GM12878 (cell line): ENCODE measurements around the gene HOXD3. TPM values are rescaled to one million over a fixed set of nuclear protein-coding genes. Genes with fewer than 3 reads are reported as not detected.

Experiments
- ATAC-seq: fragments of 200-7000 bp; cut with Tn5 transposase; 3 replicates; pipeline ENCODE4 v1.9.1; 2020; ENCODE audit warnings: mild to moderate bottlenecking, moderate library complexity
- BruUV-seq: library from RNA; stranded (reverse); fragments of 400-500 nt; replicated peaks from 2 replicates; lab custom pipeline; 2021; lab: Mats Ljungman, UMichigan
- CTCF ChIA-PET: fragments of 300-600 bp; sonication (Branson Sonifier 250); formaldehyde crosslinking; extraction: SDS; loops from one replicate; lab custom pipeline; 2021; ENCODE audit warnings: inconsistent platforms; lab: Yijun Ruan, JAX
- POLR2A ChIA-PET: fragments of 350-600 bp; formaldehyde crosslinking; extraction: SDS; loops from one replicate; lab custom pipeline; 2021; ENCODE audit warnings: inconsistent platforms; lab: Charles Lee
- RAD21 ChIA-PET: fragments of 300-600 bp; sonication (Branson Sonifier 250); formaldehyde crosslinking; loops from one replicate; lab custom pipeline; 2023; ENCODE audit warnings: antibody characterized with exemption; ENCODE audit not compliant: unreplicated experiment; lab: Charles Lee
- SMC1A ChIA-PET: fragments of 300-600 bp; sonication (Branson Sonifier 250); formaldehyde crosslinking; loops from one replicate; lab custom pipeline; 2023; ENCODE audit not compliant: unreplicated experiment, uncharacterized antibody; lab: Charles Lee
- DNase-seq: peaks from one replicate; pipeline ENCODE4 v3.0.0-alpha.2; 2011; ENCODE audit warnings: low read depth, low spot score
- FAIRE-seq: peaks from 3 replicates; lab custom pipeline; 2011; peaks lifted over from hg19 to GRCh38; lab: Jason Lieb, UNC
- H2AFZ ChIP-seq: 2 replicates; pipeline ENCODE4 v1.6.0; 2011; ENCODE audit warnings: low read depth, low read length, control low read depth; ENCODE audit not compliant: control insufficient read depth
- H3K27ac ChIP-seq: 2 replicates; pipeline ENCODE4 v1.5.1; 2011; ENCODE audit warnings: control low read depth; ENCODE audit not compliant: control insufficient read depth, insufficient read depth
- H3K27me3 ChIP-seq, 2 experiments: replicated peaks in 1 of 2; 2 replicates each; pipeline versions ENCODE4 v1.6.0 to v1.6.1; 2011; ENCODE audit warnings: low read length in 1 of 2; ENCODE audit not compliant: control insufficient read depth in 2 of 2, insufficient read depth in 2 of 2
- H3K36me3 ChIP-seq, 2 experiments: 2 replicates each; pipeline ENCODE4 v1.5.1; 2011; ENCODE audit warnings: low read length in 1 of 2; ENCODE audit not compliant: control insufficient read depth in 2 of 2, insufficient read depth in 2 of 2
- H3K4me1 ChIP-seq: 2 replicates; pipeline ENCODE4 v1.6.1; 2011; ENCODE audit warnings: mild to moderate bottlenecking, low read length, moderate library complexity, mixed read lengths; ENCODE audit not compliant: control insufficient read depth, insufficient read depth
- H3K4me2 ChIP-seq: 2 replicates; pipeline ENCODE4 v1.6.0; 2011; ENCODE audit warnings: control low read depth; ENCODE audit not compliant: control insufficient read depth, insufficient read depth
- H3K4me3 ChIP-seq: fragments of 200-600 bp; sonication (generic); 2 replicates; pipeline ENCODE4 v1.5.1; 2016
- H3K79me2 ChIP-seq: 2 replicates; pipeline ENCODE4 v1.6.0; 2011; ENCODE audit warnings: low read length; ENCODE audit not compliant: control insufficient read depth, insufficient read depth
- H3K9ac ChIP-seq: 2 replicates; pipeline ENCODE4 v1.8.0; 2011; ENCODE audit warnings: low read length, control low read depth, mixed read lengths; ENCODE audit not compliant: control insufficient read depth, insufficient read depth
- H3K9me3 ChIP-seq: replicated peaks from 3 replicates; pipeline ENCODE4 v1.5.1; 2011; ENCODE audit warnings: mild to moderate bottlenecking, low read length; ENCODE audit not compliant: control insufficient read depth, insufficient read depth
- H4K20me1 ChIP-seq: 2 replicates; pipeline ENCODE4 v1.6.0; 2011; ENCODE audit not compliant: control insufficient read depth, insufficient read depth
- GATAD2B ChIP-seq: fragments of 450-650 bp; conservative IDR thresholded peaks from 2 replicates; pipeline ENCODE4 v1.6.1; 2017; ENCODE audit warnings: low read depth, mild to moderate bottlenecking, moderate library complexity
- IKZF2 ChIP-seq, 2 experiments: fragments of 450-650 bp; IDR thresholded peaks; 2 replicates each; pipeline ENCODE4 v1.6.1; 2017; ENCODE audit warnings: mild to moderate bottlenecking in 2 of 2, moderate library complexity in 2 of 2
- LARP7 ChIP-seq: fragments of 450-650 bp; IDR thresholded peaks from 2 replicates; pipeline ENCODE4 v1.6.1; 2017; ENCODE audit warnings: mild to moderate bottlenecking
- NFIC ChIP-seq: IDR thresholded peaks from 2 replicates; pipeline ENCODE4 v1.6.1; 2012; ENCODE audit warnings: low read depth, mild to moderate bottlenecking, inconsistent platforms, low read length, moderate library complexity
- POLR2AphosphoS2 ChIP-seq: IDR thresholded peaks from 2 replicates; pipeline ENCODE4 v1.6.1; 2011; ENCODE audit warnings: low read depth, mild to moderate bottlenecking, low read length, improper control_type of control experiment, moderate library complexity
- RFX5 ChIP-seq: IDR thresholded peaks from 2 replicates; pipeline ENCODE4 v1.6.1; 2011; ENCODE audit warnings: low read depth, low read length, improper control_type of control experiment
- SMAD5 ChIP-seq: IDR thresholded peaks from 2 replicates; pipeline ENCODE4 v1.6.1; 2016; ENCODE audit warnings: antibody characterized with exemption, low read depth
- SRF ChIP-seq, 2 experiments: IDR thresholded peaks; 2 replicates each; pipeline ENCODE4 v1.6.1; 2011; ENCODE audit warnings: low read depth in 2 of 2, low read length in 2 of 2, mild to moderate bottlenecking in 1 of 2, moderate library complexity in 1 of 2
- STAT1 ChIP-seq: fragments of 450-650 bp; conservative IDR thresholded peaks from 2 replicates; pipeline ENCODE4 v1.6.1; 2014; ENCODE audit warnings: antibody characterized with exemption, mild to moderate bottlenecking
- TARDBP ChIP-seq: IDR thresholded peaks from 2 replicates; pipeline ENCODE4 v1.6.1; 2016; ENCODE audit warnings: borderline replicate concordance
- ZNF274 ChIP-seq: IDR thresholded peaks from one replicate; pipeline ENCODE4 v1.8.0; 2011; ENCODE audit not compliant: insufficient read length, insufficient read depth
- WGBS: methylation state at CpG from one replicate; pipeline ENCODE4 v1.1.6; 2016; ENCODE audit warnings: low lambda C conversion rate; ENCODE audit not compliant: insufficient replicate concordance, insufficient coverage; ENCODE audit errors: missing lambda C conversion rate; 5-methylcytosine and 5-hydroxymethylcytosine counted together
- in situ Hi-C: fragments of 300-500 bp; cut with MboI; formaldehyde crosslinking; loops from 9 replicates; pipeline ENCODE4 v1.14.3; 2018; ENCODE audit warnings: mixed read lengths
- intact Hi-C: fragments of 100-400 bp; cut with micrococcal nuclease; formaldehyde crosslinking; loops from one replicate; pipeline ENCODE4 v1.14.2; 2022; ENCODE audit not compliant: unreplicated experiment
- polyA plus RNA-seq, 11 experiments: library from polyadenylated mRNA; depleted of rRNA in 4 of 11; unstranded in 6 of 11; stranded (reverse) in 5 of 11; fragments of >200 nt; fragmentation: Nextera tagmentation in 4 of 11; fragmentation: Illumina TruSeq in 1 of 11; extraction: Ambion mirVana in 4 of 11; extraction: Trizol in 1 of 11; gene quantifications; 1 replicate in 1 of 11; 2 replicates in 10 of 11; pipeline versions ENCODE4 v1.2.1 to v1.2.3, GENCODE V29; 2011 to 2016; ENCODE audit warnings: inconsistent platforms in 2 of 11, missing spikeins in 2 of 11, low read depth in 1 of 11
- total RNA-seq, 4 experiments: library from RNA; depleted of rRNA in 3 of 4; stranded (reverse); fragments of >200 nt in 3 of 4; fragmentation: Illumina TruSeq in 1 of 4; extraction: Trizol in 1 of 4; gene quantifications; 2 replicates each; pipeline versions ENCODE4 v1.2.1 to v1.2.3, GENCODE V29; 2013 to 2021
- TF ChIP-seq, protein P1 (sequence below): fragments of 450-650 bp; formaldehyde crosslinking; IDR thresholded peaks from 2 replicates; pipeline ENCODE4 v1.4.0; 2020; ENCODE audit warnings: mild to moderate bottlenecking, moderate library complexity
- TF ChIP-seq, protein P2 (sequence below): IDR thresholded peaks from 2 replicates; pipeline ENCODE4 v1.6.1; 2011; ENCODE audit warnings: mild to moderate bottlenecking, low read depth, low read length, moderate library complexity; ENCODE audit not compliant: insufficient replicate concordance
- TF ChIP-seq, protein P3 (sequence below): fragments of 450-650 bp; IDR thresholded peaks from 2 replicates; pipeline ENCODE4 v1.6.1; 2017; ENCODE audit warnings: mild to moderate bottlenecking

HOXD3 gene
- total and polyA plus RNA-seq, 10 of the 15 experiments (the other 5 are each of a cell fraction or from before 2014, with no cell fraction given), result not detected

DNA sequence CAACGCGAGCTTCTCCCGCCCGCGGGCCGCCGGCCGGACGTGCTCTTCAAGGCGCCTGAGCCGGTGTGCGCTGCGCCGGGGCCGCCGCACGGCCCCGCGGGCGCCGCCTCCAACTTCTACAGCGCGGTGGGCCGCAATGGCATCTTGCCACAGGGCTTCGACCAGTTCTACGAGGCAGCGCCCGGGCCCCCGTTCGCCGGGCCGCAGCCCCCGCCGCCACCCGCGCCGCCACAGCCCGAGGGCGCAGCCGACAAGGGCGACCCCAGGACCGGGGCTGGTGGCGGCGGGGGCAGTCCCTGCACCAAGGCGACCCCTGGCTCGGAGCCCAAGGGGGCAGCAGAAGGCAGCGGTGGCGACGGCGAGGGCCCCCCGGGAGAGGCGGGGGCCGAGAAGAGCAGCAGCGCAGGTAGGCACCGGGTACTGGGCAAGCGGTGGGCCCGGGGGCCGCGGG, 49.4 kb upstream of the HOXD3 start (continued):
- no peak for TF ChIP-seq LARP7
- TF ChIP-seq, all 136 proteins: peak for 0

DNA sequence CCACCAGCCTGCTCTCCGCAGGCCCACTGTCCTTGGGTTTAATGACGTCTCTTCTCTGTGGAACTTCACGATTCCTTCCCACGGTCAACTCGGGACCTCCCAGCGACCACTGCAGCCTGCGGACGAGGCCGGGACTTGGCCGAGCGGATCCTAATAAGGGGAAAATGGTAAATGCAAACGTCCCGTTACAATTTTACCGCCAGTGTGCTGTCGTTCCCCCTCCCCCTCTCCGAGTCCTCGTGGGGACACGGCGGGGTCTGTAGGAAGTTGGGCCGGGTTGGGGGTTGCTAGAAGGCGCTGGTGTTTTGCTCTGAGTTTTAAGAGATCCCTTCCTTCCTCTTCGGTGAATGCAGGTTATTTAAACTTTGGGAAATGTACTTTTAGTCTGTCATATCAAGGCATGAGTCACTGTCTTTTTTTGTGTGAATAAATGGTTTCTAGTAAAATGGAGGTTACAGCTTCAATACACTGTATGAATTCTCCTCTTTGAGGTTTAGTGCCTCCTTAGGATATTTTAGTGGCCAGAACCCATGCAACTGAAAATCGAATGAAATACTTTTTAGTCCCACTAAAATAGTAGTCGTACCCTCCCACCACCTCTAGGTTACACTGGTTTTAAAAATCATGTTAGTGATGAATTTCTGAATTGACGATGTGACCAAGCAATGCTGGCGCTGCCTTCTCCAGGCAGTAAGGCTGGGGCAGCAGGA, 47.8 kb upstream of the HOXD3 start:
- Histone ChIP-seq H3K79me2 (no peaks in the 10 kb centered on the region), H3K27ac (no peak overlapping the region), H3K36me3 (no peaks in the 10 kb centered on the region), H3K4me2 (no peak overlapping the region), H3K4me3 (no peak overlapping the region), H2AFZ (no peak overlapping the region), H4K20me1 (no peaks in the 10 kb centered on the region), H3K9me3 (peaks cover 3% of the 10 kb centered on the region; the same call in 1 of the 3 replicates), H3K27me3 (peaks cover 14 to 47% of the 10 kb centered on the region in 2 experiments), H3K9ac (no peak overlapping the region), H3K4me1 (no peaks in the 10 kb centered on the region)
- ChIA-PET CTCF (interaction anchor here (2.3 to 2.5 kb wide), 3 partner anchors 11 to 1039 kb away, joined by 9 to 12 read pairs (median 12); no protein-coding TSS in a partner anchor), SMC1A (interaction anchor here (2.0 kb wide), 1 partner anchor 17 kb away, joined by 7 read pairs; no protein-coding TSS in a partner anchor), POLR2A (no interaction called here), RAD21 (interaction anchor here (1.1 kb wide), 1 partner anchor 346 kb away, joined by 3 read pairs; no protein-coding TSS in a partner anchor)
- intact Hi-C loops, result no loop called here
- no peak for DNase-seq
- in situ Hi-C loops, result no loop called here
- FAIRE-seq, result no peak
- 16% methylated on average over 25 of the region's 26 CpGs for WGBS
- ATAC-seq, result no peak
- no TSS peak for BruUV-seq
- TF ChIP-seq IKZF2 (IDR thresholded peaks at IDR 0.05), result no peak
- TF ChIP-seq, protein P1, sequence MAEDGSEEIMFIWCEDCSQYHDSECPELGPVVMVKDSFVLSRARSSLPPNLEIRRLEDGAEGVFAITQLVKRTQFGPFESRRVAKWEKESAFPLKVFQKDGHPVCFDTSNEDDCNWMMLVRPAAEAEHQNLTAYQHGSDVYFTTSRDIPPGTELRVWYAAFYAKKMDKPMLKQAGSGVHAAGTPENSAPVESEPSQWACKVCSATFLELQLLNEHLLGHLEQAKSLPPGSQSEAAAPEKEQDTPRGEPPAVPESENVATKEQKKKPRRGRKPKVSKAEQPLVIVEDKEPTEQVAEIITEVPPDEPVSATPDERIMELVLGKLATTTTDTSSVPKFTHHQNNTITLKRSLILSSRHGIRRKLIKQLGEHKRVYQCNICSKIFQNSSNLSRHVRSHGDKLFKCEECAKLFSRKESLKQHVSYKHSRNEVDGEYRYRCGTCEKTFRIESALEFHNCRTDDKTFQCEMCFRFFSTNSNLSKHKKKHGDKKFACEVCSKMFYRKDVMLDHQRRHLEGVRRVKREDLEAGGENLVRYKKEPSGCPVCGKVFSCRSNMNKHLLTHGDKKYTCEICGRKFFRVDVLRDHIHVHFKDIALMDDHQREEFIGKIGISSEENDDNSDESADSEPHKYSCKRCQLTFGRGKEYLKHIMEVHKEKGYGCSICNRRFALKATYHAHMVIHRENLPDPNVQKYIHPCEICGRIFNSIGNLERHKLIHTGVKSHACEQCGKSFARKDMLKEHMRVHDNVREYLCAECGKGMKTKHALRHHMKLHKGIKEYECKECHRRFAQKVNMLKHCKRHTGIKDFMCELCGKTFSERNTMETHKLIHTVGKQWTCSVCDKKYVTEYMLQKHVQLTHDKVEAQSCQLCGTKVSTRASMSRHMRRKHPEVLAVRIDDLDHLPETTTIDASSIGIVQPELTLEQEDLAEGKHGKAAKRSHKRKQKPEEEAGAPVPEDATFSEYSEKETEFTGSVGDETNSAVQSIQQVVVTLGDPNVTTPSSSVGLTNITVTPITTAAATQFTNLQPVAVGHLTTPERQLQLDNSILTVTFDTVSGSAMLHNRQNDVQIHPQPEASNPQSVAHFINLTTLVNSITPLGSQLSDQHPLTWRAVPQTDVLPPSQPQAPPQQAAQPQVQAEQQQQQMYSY (CRISPR knock-in tag), result no peak
- no peak for TF ChIP-seq NFIC
- TF ChIP-seq, protein P2, sequence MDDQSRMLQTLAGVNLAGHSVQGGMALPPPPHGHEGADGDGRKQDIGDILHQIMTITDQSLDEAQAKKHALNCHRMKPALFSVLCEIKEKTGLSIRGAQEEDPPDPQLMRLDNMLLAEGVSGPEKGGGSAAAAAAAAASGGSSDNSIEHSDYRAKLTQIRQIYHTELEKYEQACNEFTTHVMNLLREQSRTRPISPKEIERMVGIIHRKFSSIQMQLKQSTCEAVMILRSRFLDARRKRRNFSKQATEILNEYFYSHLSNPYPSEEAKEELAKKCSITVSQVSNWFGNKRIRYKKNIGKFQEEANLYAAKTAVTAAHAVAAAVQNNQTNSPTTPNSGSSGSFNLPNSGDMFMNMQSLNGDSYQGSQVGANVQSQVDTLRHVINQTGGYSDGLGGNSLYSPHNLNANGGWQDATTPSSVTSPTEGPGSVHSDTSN, result no peak
- TF ChIP-seq, protein P3, sequence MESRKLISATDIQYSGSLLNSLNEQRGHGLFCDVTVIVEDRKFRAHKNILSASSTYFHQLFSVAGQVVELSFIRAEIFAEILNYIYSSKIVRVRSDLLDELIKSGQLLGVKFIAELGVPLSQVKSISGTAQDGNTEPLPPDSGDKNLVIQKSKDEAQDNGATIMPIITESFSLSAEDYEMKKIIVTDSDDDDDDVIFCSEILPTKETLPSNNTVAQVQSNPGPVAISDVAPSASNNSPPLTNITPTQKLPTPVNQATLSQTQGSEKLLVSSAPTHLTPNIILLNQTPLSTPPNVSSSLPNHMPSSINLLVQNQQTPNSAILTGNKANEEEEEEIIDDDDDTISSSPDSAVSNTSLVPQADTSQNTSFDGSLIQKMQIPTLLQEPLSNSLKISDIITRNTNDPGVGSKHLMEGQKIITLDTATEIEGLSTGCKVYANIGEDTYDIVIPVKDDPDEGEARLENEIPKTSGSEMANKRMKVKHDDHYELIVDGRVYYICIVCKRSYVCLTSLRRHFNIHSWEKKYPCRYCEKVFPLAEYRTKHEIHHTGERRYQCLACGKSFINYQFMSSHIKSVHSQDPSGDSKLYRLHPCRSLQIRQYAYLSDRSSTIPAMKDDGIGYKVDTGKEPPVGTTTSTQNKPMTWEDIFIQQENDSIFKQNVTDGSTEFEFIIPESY, result no peak
- no peak for TF ChIP-seq TARDBP
- no peak for TF ChIP-seq SRF (IDR thresholded peaks at IDR 0.05; ENCODE audit: low read depth in 2 of 2, low read length in 2 of 2)
- TF ChIP-seq ZNF274, result no peak
- no peak for TF ChIP-seq SMAD5
- no peak for TF ChIP-seq POLR2AphosphoS2
- TF ChIP-seq STAT1, result no peak
- TF ChIP-seq RFX5, result no peak
- TF ChIP-seq GATAD2B, result no peak
